GM23338 (cell line): ENCODE measurements around the gene OR2H1. TPM values are rescaled to one million over a fixed set of nuclear protein-coding genes. Genes with fewer than 3 reads are reported as not detected.
"Not testable (repeated sequence)": the region's sequence is repeated elsewhere in the genome, so short reads cannot be mapped to it uniquely, and the experiment has no call there.

ENCODE experiments used
- ATAC-seq: fragments of 200-7000 bp; cut with Tn5 transposase; 3 replicates; pipeline ENCODE4 v1.9.1; 2020
- DNase-seq: peaks from one replicate; pipeline ENCODE4 v3.0.0-alpha.2; 2015; ENCODE audit warnings: low spot score
- H2AFZ ChIP-seq: fragments of 200-600 bp; sonication (generic); 2 replicates; pipeline ENCODE4 v1.8.0; 2016; ENCODE audit warnings: antibody characterized with exemption, mild to moderate bottlenecking, moderate library complexity
- H3F3A ChIP-seq: fragments of 200-600 bp; sonication (generic); replicated peaks from 2 replicates; pipeline ENCODE4 v1.8.0; 2017; ENCODE audit warnings: antibody characterized with exemption, mixed run types, low read depth
- H3K27ac ChIP-seq: fragments of 200-600 bp; sonication (generic); 2 replicates; pipeline ENCODE4 v1.6.1; 2016; ENCODE audit warnings: low read depth
- H3K27me3 ChIP-seq: fragments of 200-600 bp; sonication (generic); 2 replicates; pipeline ENCODE4 v1.8.0; 2016; ENCODE audit warnings: mild to moderate bottlenecking, mixed run types, moderate library complexity; ENCODE audit not compliant: insufficient read depth
- H3K36me3 ChIP-seq: fragments of 200-600 bp; sonication (generic); 2 replicates; pipeline ENCODE4 v1.8.0; 2016; ENCODE audit warnings: mild to moderate bottlenecking; ENCODE audit not compliant: insufficient read depth
- H3K4me1 ChIP-seq: fragments of 200-600 bp; sonication (generic); 2 replicates; pipeline ENCODE4 v1.8.0; 2016; ENCODE audit warnings: mild to moderate bottlenecking, moderate library complexity; ENCODE audit not compliant: insufficient read depth
- H3K4me2 ChIP-seq: fragments of 200-600 bp; sonication (generic); 2 replicates; pipeline ENCODE4 v1.7.1; 2017; ENCODE audit warnings: mixed run types
- H3K4me3 ChIP-seq: fragments of 200-600 bp; sonication (generic); 2 replicates; pipeline ENCODE4 v1.6.1; 2016; ENCODE audit warnings: mixed run types
- H3K79me2 ChIP-seq: fragments of 200-600 bp; sonication (generic); replicated peaks from 2 replicates; pipeline ENCODE4 v1.8.0; 2017; ENCODE audit warnings: mild to moderate bottlenecking; ENCODE audit not compliant: insufficient read depth
- H3K9me2 ChIP-seq: fragments of 200-600 bp; sonication (generic); 2 replicates; pipeline ENCODE4 v1.8.0; 2017; ENCODE audit not compliant: insufficient read depth
- H4K20me1 ChIP-seq: fragments of 200-600 bp; sonication (generic); replicated peaks from 2 replicates; pipeline ENCODE4 v1.8.0; 2017; ENCODE audit warnings: mild to moderate bottlenecking; ENCODE audit not compliant: insufficient read depth
- H3K27ac Mint-ChIP-seq: 2 replicates; pipeline ENCODE4 v1.8.0; 2020; ENCODE audit warnings: inconsistent platforms, mild to moderate bottlenecking, moderate library complexity, mixed read lengths
- H3K27me3 Mint-ChIP-seq: 3 replicates; pipeline ENCODE4 v1.8.0; 2022; ENCODE audit warnings: low read depth, mild to moderate bottlenecking, moderate library complexity, mixed read lengths, inconsistent platforms; ENCODE audit not compliant: insufficient read depth, poor library complexity
- H3K36me3 Mint-ChIP-seq: 3 replicates; pipeline ENCODE4 v1.8.0; 2021; ENCODE audit warnings: low read depth, mild to moderate bottlenecking, inconsistent platforms, moderate library complexity, mixed read lengths
- H3K4me1 Mint-ChIP-seq: 3 replicates; pipeline ENCODE4 v1.8.0; 2020; ENCODE audit warnings: mild to moderate bottlenecking, inconsistent platforms, mixed read lengths
- H3K4me3 Mint-ChIP-seq: 3 replicates; pipeline ENCODE4 v1.8.0; 2021; ENCODE audit warnings: moderate library complexity, mild to moderate bottlenecking, inconsistent platforms, mixed read lengths
- H3K9me3 Mint-ChIP-seq: 3 replicates; pipeline ENCODE4 v1.8.0; 2020; ENCODE audit warnings: moderate library complexity, mild to moderate bottlenecking, inconsistent platforms, mixed read lengths
- NANOG ChIP-seq: IDR thresholded peaks from 2 replicates; pipeline ENCODE4 v1.6.1; 2016; ENCODE audit warnings: antibody characterized with exemption, borderline replicate concordance
- POLR2AphosphoS5 ChIP-seq: IDR thresholded peaks from 2 replicates; pipeline ENCODE4 v1.6.1; 2016; ENCODE audit warnings: antibody characterized with exemption, low read depth
- STAT1 ChIP-seq: IDR thresholded peaks from one replicate; pipeline ENCODE4 v1.6.1; 2016; ENCODE audit warnings: antibody characterized with exemption; ENCODE audit not compliant: unreplicated experiment
- ZNF114 ChIP-seq: fragments of 250-450 bp; sonication (Bioruptor Pico); IDR thresholded peaks from 2 replicates; pipeline ENCODE4 v1.5.0; 2020; ENCODE audit warnings: mild to moderate bottlenecking, moderate library complexity
- ZNF331 ChIP-seq: fragments of 250-450 bp; sonication (Bioruptor Pico); IDR thresholded peaks from 2 replicates; pipeline ENCODE4 v1.5.0; 2020; ENCODE audit warnings: low read depth, mild to moderate bottlenecking, moderate library complexity
- ZNF462 ChIP-seq: fragments of 250-450 bp; sonication (Bioruptor Pico); IDR thresholded peaks from 2 replicates; pipeline ENCODE4 v1.5.0; 2020; ENCODE audit warnings: mild to moderate bottlenecking, moderate library complexity
- polyA plus RNA-seq: library from polyadenylated mRNA; unstranded; fragments of >200 nt; fragmentation: Nextera tagmentation; extraction: Ambion mirVana; gene quantifications from 2 replicates; pipeline ENCODE4 v1.2.1, GENCODE V29; 2016
- total RNA-seq: library from RNA; depleted of rRNA; stranded (reverse); fragments of >200 nt; shearing (Covaris generic); gene quantifications from 2 replicates; pipeline ENCODE4 v1.2.3, GENCODE V29; 2014

Gene OR2H1
- total and polyA plus RNA-seq, 2 experiments from 2014 or later = not detected

GRCh38 chr6:29439006-29439405 is 17.9 kb upstream of the OR2H1 start, which contains the start of gene OR10C1 (continued):
- TF ChIP-seq ZNF462 (CRISPR knock-in tag) = no peak
- no peak for TF ChIP-seq POLR2AphosphoS5
- no peak for TF ChIP-seq ZNF331
- TF ChIP-seq STAT1 = no peak
- no peak for TF ChIP-seq ZNF114
- TF ChIP-seq NANOG = no peak

GRCh38 chr6:29442719-29443118 is 14.2 kb upstream of the OR2H1 start:
- H3K27ac ChIP-seq = no peak overlapping the region
- no peaks in the 10 kb centered on the region for H3K36me3 ChIP-seq
- no peaks in the 10 kb centered on the region for H3K79me2 ChIP-seq
- DNase-seq (no peak), ATAC-seq (no peak)
- H3K27ac Mint-ChIP-seq = no peak overlapping the region
- peaks cover 15% of the 10 kb centered on the region for H3K4me1 ChIP-seq
- H3K4me3 Mint-ChIP-seq = no peak overlapping the region
- H4K20me1 ChIP-seq = no peaks in the 10 kb centered on the region
- H3K4me1 Mint-ChIP-seq = peaks cover 14% of the 10 kb centered on the region
- no peaks in the 10 kb centered on the region for H3F3A ChIP-seq
- no peaks in the 10 kb centered on the region for H3K36me3 Mint-ChIP-seq
- H3K27me3 Mint-ChIP-seq = peaks cover 7% of the 10 kb centered on the region
- TF ChIP-seq ZNF462 (CRISPR knock-in tag) = no peak
- no peaks in the 10 kb centered on the region for H3K27me3 ChIP-seq
- H2AFZ ChIP-seq = no peak overlapping the region
- peaks cover 10% of the 10 kb centered on the region for H3K9me3 Mint-ChIP-seq
- no peak overlapping the region for H3K4me2 ChIP-seq
- H3K4me3 ChIP-seq = no peak overlapping the region
- peaks cover 7% of the 10 kb centered on the region; the same call in 1 of the 2 replicates for H3K9me2 ChIP-seq

- ATAC-seq, H3K27ac ChIP-seq, H2AFZ ChIP-seq, H3K79me2 ChIP-seq, H3K36me3 Mint-ChIP-seq, H3K4me3 Mint-ChIP-seq, H3K27me3 Mint-ChIP-seq, H3K27me3 ChIP-seq, H3K4me3 ChIP-seq, H3F3A ChIP-seq, H3K36me3 ChIP-seq, H4K20me1 ChIP-seq, DNase-seq, H3K27ac Mint-ChIP-seq, H3K4me2 ChIP-seq: not testable (repeated sequence)
- Mint-ChIP-seq H3K4me1 (peaks cover 15% of the 10 kb centered on the region), H3K9me3 (peaks cover 15% of the 10 kb centered on the region)
- peaks cover 15% of the 10 kb centered on the region for H3K4me1 ChIP-seq
- peaks cover 11% of the 10 kb centered on the region for H3K9me2 ChIP-seq
These were observed 12.9 kb upstream of the OR2H1 start for GRCh38 chr6:29444031-29444430.
